ENCODE measurements around the gene EFCAB14. TPM values are rescaled to one million over a fixed set of nuclear protein-coding genes. Genes with fewer than 3 reads are reported as not detected.

Gene EFCAB14
- total and polyA plus RNA-seq, 9 of the 15 experiments (the other 6 are each of a cell fraction or from before 2014, with no cell fraction given) = 7.3 to 49.0 (median 37.3) TPM

GRCh38 chr1:46691997-46692790, 26.7 kb downstream of the EFCAB14 start:
- H3K9ac ChIP-seq (ENCODE audit: insufficient read depth in 1 of 2, low read depth in 2 of 2, low read length in 2 of 2) = no peak overlapping the region
- no peak for TF ChIP-seq CEBPB (tag; IDR thresholded peaks at IDR 0.05)
- no peak for TF ChIP-seq ZNF77 (CRISPR knock-in tag; IDR thresholded peaks at IDR 0.05)
- TF ChIP-seq PBX2 (CRISPR knock-in tag; IDR thresholded peaks at IDR 0.05; ENCODE audit: low read depth) = no peak
- peak; percentile 80 for TF ChIP-seq PBX2 (tag; conservative IDR thresholded peaks at IDR 0.05; ENCODE audit: low read depth)
- TF ChIP-seq EP300 (IDR thresholded peaks at IDR 0.05; ENCODE audit: low read length) = no peak
- no peak for TF ChIP-seq NFXL1 (CRISPR knock-in tag; IDR thresholded peaks at IDR 0.05)
- TF ChIP-seq ZNF717 (CRISPR knock-in tag; IDR thresholded peaks at IDR 0.05) = no peak
- no peak for TF ChIP-seq TBP (optimal IDR thresholded peaks at IDR 0.05; ENCODE audit: low read depth, low read length)
- TF ChIP-seq CEBPG (CRISPR knock-in tag; IDR thresholded peaks at IDR 0.05) = no peak
- peak; percentile 21 to 48; a peak in 2 of 4 replicates for TF ChIP-seq CEBPG (tag; conservative IDR thresholded peaks at IDR 0.05 in 1 of 2, IDR thresholded peaks at IDR 0.05 in 1 of 2)
- TF ChIP-seq ZC3H4 (CRISPR knock-in tag; IDR thresholded peaks at IDR 0.05; ENCODE audit: borderline replicate concordance) = no peak
- TF ChIP-seq TEAD1 (CRISPR knock-in tag; IDR thresholded peaks at IDR 0.05) = 0 out of 4 replicates have a peak, but pooled peaks of 1 of the 2 experiments have one; percentile 32
- TF ChIP-seq FOSL1 (tag; conservative IDR thresholded peaks at IDR 0.05) = 0 out of 2 replicates have a peak, but pooled peaks have one; percentile 26
- no peak for TF ChIP-seq ZNF143 (CRISPR knock-in tag; IDR thresholded peaks at IDR 0.05)
- TF ChIP-seq PKNOX1 (IDR thresholded peaks at IDR 0.05) = no peak
- no peak for TF ChIP-seq ZNF551 (CRISPR knock-in tag; IDR thresholded peaks at IDR 0.05)
- no peak for TF ChIP-seq CBFA2T3 (IDR thresholded peaks at IDR 0.05)
- no peak for TF ChIP-seq LEF1 (IDR thresholded peaks at IDR 0.05)
- TF ChIP-seq FOXJ2 (tag; IDR thresholded peaks at IDR 0.05) = peak; percentile 79
- 0 out of 2 replicates have a peak, but pooled peaks have one; percentile 46 for TF ChIP-seq TEAD2 (tag; IDR thresholded peaks at IDR 0.05)
- TF ChIP-seq MEIS2 (IDR thresholded peaks at IDR 0.05; ENCODE audit: partially characterized antibody) = peak; percentile 16
- no peak for TF ChIP-seq ELF4 (CRISPR knock-in tag; IDR thresholded peaks at IDR 0.05)
- H3K9me3 ChIP-seq (replicated peaks; ENCODE audit: control insufficient read depth, insufficient read depth, low read depth, low read length) = no peaks in the 10 kb centered on the region
- intact Hi-C loops (cut with micrococcal nuclease) (no loop called here), in situ Hi-C loops (cut with MboI) (no loop called here)
- H2AFZ ChIP-seq (ENCODE audit: low read depth, low read length) = no peak overlapping the region
- no peak for ATAC-seq
- BruUV-seq (replicated peaks) = no TSS peak
- no peak overlapping the region for H3K27ac ChIP-seq (ENCODE audit: extremely low read depth, low read depth, low read length)
- WGBS (ENCODE audit: insufficient coverage, low coverage, missing lambda C conversion rate) = 78% methylated on average over 6 of the region's 6 CpGs
- H3K4me2 ChIP-seq (ENCODE audit: insufficient read depth, low read length) = no peak overlapping the region
- FAIRE-seq = no peak
- DNase-seq (ENCODE audit: extremely low read depth in 1 of 4, low spot score in 3 of 4) = no peak
- ChIA-PET POLR2A (no interaction called here), CTCF (ENCODE audit: low intra/inter-chr PET ratio) (no interaction called here)
- no peaks in the 10 kb centered on the region for H3K27me3 ChIP-seq (ENCODE audit: control insufficient read depth in 2 of 2, insufficient read depth in 2 of 2, low read length in 2 of 2)
- H3K4me1 ChIP-seq (replicated peaks in 1 of 2; ENCODE audit: control insufficient read depth in 2 of 2, insufficient read depth in 2 of 2, low read length in 2 of 2) = no peaks in the 10 kb centered on the region
- H3K36me3 ChIP-seq (ENCODE audit: control insufficient read depth, insufficient read depth, low read length) = peaks cover 83% of the 10 kb centered on the region
- no peaks in the 10 kb centered on the region for H3K9me1 ChIP-seq (ENCODE audit: control insufficient read depth, insufficient read depth, low read length)
- no peak overlapping the region for H3K4me3 ChIP-seq
- no peaks in the 10 kb centered on the region for H4K20me1 ChIP-seq (replicated peaks; ENCODE audit: control insufficient read depth, insufficient read depth, low read length)
- H3K79me2 ChIP-seq (ENCODE audit: control insufficient read depth, insufficient read depth, low read length) = no peaks in the 10 kb centered on the region

All from K562 (cell line).